ENCODE measurements around the gene SDF4.

DNA sequence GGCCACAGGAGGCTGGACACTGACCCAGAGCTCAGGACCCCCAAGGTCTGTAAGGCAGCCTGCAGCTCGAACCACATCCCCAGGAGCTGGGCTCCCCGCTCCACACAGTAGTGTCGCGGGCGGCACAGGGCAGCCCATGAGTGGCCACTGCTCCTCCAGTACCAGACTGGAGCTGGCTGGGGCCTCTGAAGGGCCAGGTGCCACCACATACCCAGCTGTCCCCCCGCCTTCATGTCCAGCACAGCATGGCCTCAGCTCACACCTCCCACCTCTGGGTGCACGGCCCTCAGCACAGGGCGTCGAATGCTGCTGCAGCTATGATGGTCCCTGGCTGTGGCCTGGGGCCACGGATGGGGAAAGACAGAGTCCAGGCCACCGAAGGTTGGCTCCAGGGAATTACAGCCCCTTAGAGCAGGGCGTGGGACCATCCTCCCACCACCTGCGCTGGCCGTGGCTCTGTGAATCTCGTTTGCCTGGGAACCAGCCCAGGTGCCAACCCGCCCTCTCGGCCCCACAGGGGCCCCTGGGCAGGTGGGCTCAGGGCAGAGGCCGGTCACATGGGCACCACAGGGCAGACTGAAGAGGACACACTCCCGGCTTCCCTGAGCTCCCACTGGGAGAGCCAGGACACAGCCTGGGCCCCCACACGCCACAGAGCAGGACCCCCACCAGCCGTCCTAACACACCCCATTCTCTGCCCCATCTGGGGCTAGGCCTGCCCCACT is 15.8 kb downstream of the SDF4 start:
- no peak for TF ChIP-seq EGR1 (IDR thresholded peaks at IDR 0.05)
- no peak for TF ChIP-seq EP300 (IDR thresholded peaks at IDR 0.05; ENCODE audit: borderline replicate concordance)
- TF ChIP-seq, protein P1, sequence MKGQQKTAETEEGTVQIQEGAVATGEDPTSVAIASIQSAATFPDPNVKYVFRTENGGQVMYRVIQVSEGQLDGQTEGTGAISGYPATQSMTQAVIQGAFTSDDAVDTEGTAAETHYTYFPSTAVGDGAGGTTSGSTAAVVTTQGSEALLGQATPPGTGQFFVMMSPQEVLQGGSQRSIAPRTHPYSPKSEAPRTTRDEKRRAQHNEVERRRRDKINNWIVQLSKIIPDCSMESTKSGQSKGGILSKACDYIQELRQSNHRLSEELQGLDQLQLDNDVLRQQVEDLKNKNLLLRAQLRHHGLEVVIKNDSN (IDR thresholded peaks at IDR 0.05) = no peak
- TF ChIP-seq, protein P2, sequence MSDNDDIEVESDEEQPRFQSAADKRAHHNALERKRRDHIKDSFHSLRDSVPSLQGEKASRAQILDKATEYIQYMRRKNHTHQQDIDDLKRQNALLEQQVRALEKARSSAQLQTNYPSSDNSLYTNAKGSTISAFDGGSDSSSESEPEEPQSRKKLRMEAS (IDR thresholded peaks at IDR 0.05) = no peak
- TF ChIP-seq YY1 (IDR thresholded peaks at IDR 0.05; ENCODE audit: low read depth) = no peak
- no peak for TF ChIP-seq RAD21 (IDR thresholded peaks at IDR 0.05; ENCODE audit: low read depth)
- TF ChIP-seq TCF12 (IDR thresholded peaks at IDR 0.05; ENCODE audit: low read depth) = no peak
- no peak for TF ChIP-seq CREB1 (IDR thresholded peaks at IDR 0.05; ENCODE audit: low read depth)

Measured in Ishikawa (cell line).